H1 (cell line): Measurements from ENCODE around the gene ABCD2. TPM values are rescaled to one million over a fixed set of nuclear protein-coding genes. Genes with fewer than 3 reads are reported as not detected.

Experiments used
- BRCA1 ChIP-seq: IDR thresholded peaks from 2 replicates; pipeline ENCODE4 v1.6.1; 2012; ENCODE audit warnings: low read depth, low read length, improper control_type of control experiment
- EZH2 ChIP-seq: fragments of 200-600 bp; sonication (generic); IDR thresholded peaks from 2 replicates; pipeline ENCODE4 v1.7.1; 2012; ENCODE audit warnings: low read depth, mild to moderate bottlenecking, moderate library complexity, low read length, inconsistent platforms; ENCODE audit not compliant: severe bottlenecking
- GTF2F1 ChIP-seq: IDR thresholded peaks from 2 replicates; pipeline ENCODE4 v1.6.1; 2012; ENCODE audit warnings: low read depth, low read length, improper control_type of control experiment, borderline replicate concordance
- JUN ChIP-seq: IDR thresholded peaks from 2 replicates; pipeline ENCODE4 v1.6.1; 2011; ENCODE audit warnings: low read depth, mild to moderate bottlenecking, improper control_type of control experiment, low read length
- SAP30 ChIP-seq: fragments of 300-600 bp; sonication (generic); IDR thresholded peaks from 2 replicates; pipeline ENCODE4 v1.7.1; 2012; ENCODE audit warnings: low read length, moderate library complexity, mild to moderate bottlenecking, inconsistent platforms; ENCODE audit not compliant: insufficient read depth, insufficient replicate concordance
- SP2 ChIP-seq: IDR thresholded peaks from 2 replicates; pipeline ENCODE4 v1.6.1; 2012; ENCODE audit warnings: mild to moderate bottlenecking, low read length, inconsistent platforms
- TAF7 ChIP-seq: optimal IDR thresholded peaks from 2 replicates; pipeline ENCODE3; 2011; ENCODE audit warnings: low read depth, mild to moderate bottlenecking, inconsistent platforms, low read length, moderate library complexity, borderline replicate concordance
- TCF12 ChIP-seq: IDR thresholded peaks from 2 replicates; pipeline ENCODE4 v1.6.1; 2011; ENCODE audit warnings: low read depth, mild to moderate bottlenecking, low read length
- YY1 ChIP-seq: IDR thresholded peaks from 2 replicates; pipeline ENCODE4 v1.6.1; 2011; ENCODE audit warnings: low read depth, mild to moderate bottlenecking, low read length
- polyA plus RNA-seq, 7 experiments: library from polyadenylated mRNA; depleted of rRNA in 3 of 7; stranded (reverse) in 5 of 7; unstranded in 2 of 7; fragments of >200 nt in 5 of 7; fragments of 200-250 nt in 2 of 7; gene quantifications; 1 replicate in 5 of 7; 2 replicates in 1 of 7; 4 replicates in 1 of 7; pipeline versions ENCODE4 v1.2.1 to v1.2.3, GENCODE V29; 2011 to 2013; ENCODE audit warnings: missing spikeins in 2 of 7, mixed read lengths in 2 of 7
- total RNA-seq: library from RNA; stranded (reverse); fragmentation: NEBNext Ultra II Directional; extraction: Animal tissue kit (Norgen Biotek cat#: 25700); gene quantifications from 2 replicates; pipeline ENCODE4 v1.2.1, GENCODE V29; 2021
- TF ChIP-seq, protein P1 (sequence below): fragments of 300-600 bp; sonication (generic); IDR thresholded peaks from 2 replicates; pipeline ENCODE4 v1.7.1; 2012; ENCODE audit warnings: low read length, moderate library complexity, mild to moderate bottlenecking, inconsistent platforms; ENCODE audit not compliant: insufficient replicate concordance
- TF ChIP-seq, protein P2 (sequence below): IDR thresholded peaks from 2 replicates; pipeline ENCODE4 v1.6.1; 2011; ENCODE audit warnings: low read length, improper control_type of control experiment

The ABCD2 gene
- total and polyA plus RNA-seq, 2 of the 8 experiments (the other 6 are each of a cell fraction or from before 2014, with no cell fraction given): not detected

DNA sequence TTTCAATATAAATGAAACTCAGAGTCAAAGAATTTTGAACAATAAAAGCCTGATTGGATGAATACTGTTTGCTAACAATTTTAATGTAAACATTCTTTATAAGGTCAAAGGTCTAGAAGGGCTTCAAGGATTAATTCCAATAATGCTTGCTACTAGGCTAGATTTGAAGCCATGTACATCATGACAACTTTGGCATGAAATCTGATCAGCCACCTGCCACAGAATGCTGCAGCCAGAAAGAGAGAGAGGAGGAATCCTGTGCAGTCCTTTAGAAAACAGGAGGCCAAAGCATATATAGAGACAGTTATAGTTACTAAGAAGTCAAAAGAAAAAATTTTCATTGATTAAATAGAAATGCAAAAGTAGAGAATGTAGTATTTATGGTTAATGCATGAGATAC lies 47.1 kb downstream of the ABCD2 start (continued):
- TF ChIP-seq, protein P1, sequence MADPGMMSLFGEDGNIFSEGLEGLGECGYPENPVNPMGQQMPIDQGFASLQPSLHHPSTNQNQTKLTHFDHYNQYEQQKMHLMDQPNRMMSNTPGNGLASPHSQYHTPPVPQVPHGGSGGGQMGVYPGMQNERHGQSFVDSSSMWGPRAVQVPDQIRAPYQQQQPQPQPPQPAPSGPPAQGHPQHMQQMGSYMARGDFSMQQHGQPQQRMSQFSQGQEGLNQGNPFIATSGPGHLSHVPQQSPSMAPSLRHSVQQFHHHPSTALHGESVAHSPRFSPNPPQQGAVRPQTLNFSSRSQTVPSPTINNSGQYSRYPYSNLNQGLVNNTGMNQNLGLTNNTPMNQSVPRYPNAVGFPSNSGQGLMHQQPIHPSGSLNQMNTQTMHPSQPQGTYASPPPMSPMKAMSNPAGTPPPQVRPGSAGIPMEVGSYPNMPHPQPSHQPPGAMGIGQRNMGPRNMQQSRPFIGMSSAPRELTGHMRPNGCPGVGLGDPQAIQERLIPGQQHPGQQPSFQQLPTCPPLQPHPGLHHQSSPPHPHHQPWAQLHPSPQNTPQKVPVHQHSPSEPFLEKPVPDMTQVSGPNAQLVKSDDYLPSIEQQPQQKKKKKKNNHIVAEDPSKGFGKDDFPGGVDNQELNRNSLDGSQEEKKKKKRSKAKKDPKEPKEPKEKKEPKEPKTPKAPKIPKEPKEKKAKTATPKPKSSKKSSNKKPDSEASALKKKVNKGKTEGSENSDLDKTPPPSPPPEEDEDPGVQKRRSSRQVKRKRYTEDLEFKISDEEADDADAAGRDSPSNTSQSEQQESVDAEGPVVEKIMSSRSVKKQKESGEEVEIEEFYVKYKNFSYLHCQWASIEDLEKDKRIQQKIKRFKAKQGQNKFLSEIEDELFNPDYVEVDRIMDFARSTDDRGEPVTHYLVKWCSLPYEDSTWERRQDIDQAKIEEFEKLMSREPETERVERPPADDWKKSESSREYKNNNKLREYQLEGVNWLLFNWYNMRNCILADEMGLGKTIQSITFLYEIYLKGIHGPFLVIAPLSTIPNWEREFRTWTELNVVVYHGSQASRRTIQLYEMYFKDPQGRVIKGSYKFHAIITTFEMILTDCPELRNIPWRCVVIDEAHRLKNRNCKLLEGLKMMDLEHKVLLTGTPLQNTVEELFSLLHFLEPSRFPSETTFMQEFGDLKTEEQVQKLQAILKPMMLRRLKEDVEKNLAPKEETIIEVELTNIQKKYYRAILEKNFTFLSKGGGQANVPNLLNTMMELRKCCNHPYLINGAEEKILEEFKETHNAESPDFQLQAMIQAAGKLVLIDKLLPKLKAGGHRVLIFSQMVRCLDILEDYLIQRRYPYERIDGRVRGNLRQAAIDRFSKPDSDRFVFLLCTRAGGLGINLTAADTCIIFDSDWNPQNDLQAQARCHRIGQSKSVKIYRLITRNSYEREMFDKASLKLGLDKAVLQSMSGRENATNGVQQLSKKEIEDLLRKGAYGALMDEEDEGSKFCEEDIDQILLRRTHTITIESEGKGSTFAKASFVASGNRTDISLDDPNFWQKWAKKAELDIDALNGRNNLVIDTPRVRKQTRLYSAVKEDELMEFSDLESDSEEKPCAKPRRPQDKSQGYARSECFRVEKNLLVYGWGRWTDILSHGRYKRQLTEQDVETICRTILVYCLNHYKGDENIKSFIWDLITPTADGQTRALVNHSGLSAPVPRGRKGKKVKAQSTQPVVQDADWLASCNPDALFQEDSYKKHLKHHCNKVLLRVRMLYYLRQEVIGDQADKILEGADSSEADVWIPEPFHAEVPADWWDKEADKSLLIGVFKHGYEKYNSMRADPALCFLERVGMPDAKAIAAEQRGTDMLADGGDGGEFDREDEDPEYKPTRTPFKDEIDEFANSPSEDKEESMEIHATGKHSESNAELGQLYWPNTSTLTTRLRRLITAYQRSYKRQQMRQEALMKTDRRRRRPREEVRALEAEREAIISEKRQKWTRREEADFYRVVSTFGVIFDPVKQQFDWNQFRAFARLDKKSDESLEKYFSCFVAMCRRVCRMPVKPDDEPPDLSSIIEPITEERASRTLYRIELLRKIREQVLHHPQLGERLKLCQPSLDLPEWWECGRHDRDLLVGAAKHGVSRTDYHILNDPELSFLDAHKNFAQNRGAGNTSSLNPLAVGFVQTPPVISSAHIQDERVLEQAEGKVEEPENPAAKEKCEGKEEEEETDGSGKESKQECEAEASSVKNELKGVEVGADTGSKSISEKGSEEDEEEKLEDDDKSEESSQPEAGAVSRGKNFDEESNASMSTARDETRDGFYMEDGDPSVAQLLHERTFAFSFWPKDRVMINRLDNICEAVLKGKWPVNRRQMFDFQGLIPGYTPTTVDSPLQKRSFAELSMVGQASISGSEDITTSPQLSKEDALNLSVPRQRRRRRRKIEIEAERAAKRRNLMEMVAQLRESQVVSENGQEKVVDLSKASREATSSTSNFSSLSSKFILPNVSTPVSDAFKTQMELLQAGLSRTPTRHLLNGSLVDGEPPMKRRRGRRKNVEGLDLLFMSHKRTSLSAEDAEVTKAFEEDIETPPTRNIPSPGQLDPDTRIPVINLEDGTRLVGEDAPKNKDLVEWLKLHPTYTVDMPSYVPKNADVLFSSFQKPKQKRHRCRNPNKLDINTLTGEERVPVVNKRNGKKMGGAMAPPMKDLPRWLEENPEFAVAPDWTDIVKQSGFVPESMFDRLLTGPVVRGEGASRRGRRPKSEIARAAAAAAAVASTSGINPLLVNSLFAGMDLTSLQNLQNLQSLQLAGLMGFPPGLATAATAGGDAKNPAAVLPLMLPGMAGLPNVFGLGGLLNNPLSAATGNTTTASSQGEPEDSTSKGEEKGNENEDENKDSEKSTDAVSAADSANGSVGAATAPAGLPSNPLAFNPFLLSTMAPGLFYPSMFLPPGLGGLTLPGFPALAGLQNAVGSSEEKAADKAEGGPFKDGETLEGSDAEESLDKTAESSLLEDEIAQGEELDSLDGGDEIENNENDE: no peak
- TF ChIP-seq YY1: no peak
- no peak for TF ChIP-seq EZH2
- no peak for TF ChIP-seq JUN
- TF ChIP-seq TCF12: no peak
- TF ChIP-seq BRCA1: no peak
- TF ChIP-seq SP2: no peak
- no peak for TF ChIP-seq SAP30
- no peak for TF ChIP-seq TAF7
- TF ChIP-seq GTF2F1: no peak
- TF ChIP-seq, protein P2, sequence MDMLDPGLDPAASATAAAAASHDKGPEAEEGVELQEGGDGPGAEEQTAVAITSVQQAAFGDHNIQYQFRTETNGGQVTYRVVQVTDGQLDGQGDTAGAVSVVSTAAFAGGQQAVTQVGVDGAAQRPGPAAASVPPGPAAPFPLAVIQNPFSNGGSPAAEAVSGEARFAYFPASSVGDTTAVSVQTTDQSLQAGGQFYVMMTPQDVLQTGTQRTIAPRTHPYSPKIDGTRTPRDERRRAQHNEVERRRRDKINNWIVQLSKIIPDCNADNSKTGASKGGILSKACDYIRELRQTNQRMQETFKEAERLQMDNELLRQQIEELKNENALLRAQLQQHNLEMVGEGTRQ: no peak
